ENCODE data around the gene VAV1. TPM values are rescaled to one million over a fixed set of nuclear protein-coding genes. Genes with fewer than 3 reads are reported as not detected.
A peak's percentile ranks its signal among the peaks of the same experiment; 100 is the strongest.

Gene VAV1
- polyA plus RNA-seq, 2 of the 4 experiments (the other 2 are of a cell fraction), result 5.6 to 7.5 TPM

DNA sequence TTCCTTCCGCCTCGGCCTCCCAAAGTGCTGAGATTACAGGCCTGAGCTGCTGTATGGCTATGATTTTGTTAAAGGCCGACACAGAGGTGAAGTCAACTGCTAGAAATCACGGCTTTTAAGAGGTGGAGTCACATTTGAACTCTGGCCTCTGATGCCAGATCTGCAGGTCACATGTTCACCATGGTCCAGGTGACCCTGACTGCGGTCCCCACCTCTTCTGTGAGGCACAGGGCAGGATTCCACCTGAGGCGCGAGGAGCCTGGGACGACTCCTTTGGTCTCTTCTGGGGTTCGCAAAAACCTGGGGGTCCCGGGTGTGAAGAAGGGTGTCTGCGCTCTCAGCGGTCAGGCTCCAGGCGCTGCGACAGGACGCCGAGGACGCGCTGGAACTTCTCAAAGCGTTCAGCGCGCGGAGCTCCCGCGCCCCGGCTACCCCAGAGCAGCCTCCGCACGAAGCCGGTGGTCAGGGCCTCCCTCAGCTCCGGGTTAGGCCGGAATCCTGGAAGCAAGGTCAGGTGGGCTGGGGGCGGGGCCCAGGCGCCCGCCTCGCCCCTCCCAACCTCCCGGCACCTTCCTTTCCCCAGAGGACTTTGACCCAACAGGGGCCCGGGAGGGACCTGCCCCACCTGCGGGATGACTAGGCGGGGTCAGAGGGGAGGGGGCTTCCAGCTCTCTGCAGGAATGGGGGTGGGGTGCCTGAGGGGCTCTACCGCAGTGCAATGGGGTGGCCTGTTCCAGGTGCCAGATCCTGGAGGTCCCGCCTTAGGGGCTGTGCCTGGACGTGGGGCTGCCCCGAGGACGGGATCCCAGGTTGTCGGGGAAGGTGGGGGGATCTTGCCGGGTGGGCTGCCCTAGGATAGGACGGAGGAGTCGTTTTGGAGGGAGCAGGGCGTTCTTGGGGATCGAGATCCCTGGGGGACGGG lies 20.0 kb upstream of the VAV1 start:
- ChIA-PET CTCF (interaction anchor here (0.5 kb wide), 1 partner anchor 10 kb away, joined by 3 read pairs; no protein-coding TSS in a partner anchor), POLR2A (interaction anchor here (0.7 kb wide), 1 partner anchor 14 kb away, joined by 3 read pairs; no protein-coding TSS in a partner anchor)
- H3K27ac ChIP-seq, result no peak overlapping the region

GRCh38 chr19:6753178-6754031 lies 19.1 kb upstream of the VAV1 start:
- FAIRE-seq (no peak), DNase-seq (ENCODE audit: low read depth in 1 of 2, low spot score in 1 of 2) (peak; percentile 58 to 81), ATAC-seq (peak; percentile 85 to 90)
- Histone ChIP-seq H3K4me3 (no peak overlapping the region), H3K4me2 (no peak overlapping the region), H3K4me1 (peaks cover 8% of the 10 kb centered on the region; the same call in 2 of the 3 replicates), H3K9me3 (no peaks in the 10 kb centered on the region), H3K27ac (no peak overlapping the region)
- TF ChIP-seq JUNB (IDR thresholded peaks at IDR 0.05) (no peak), MAFK (IDR thresholded peaks at IDR 0.05; ENCODE audit: partially characterized antibody) (no peak), ZFP36 (IDR thresholded peaks at IDR 0.05; ENCODE audit: borderline replicate concordance, partially characterized antibody) (no peak), BHLHE40 (IDR thresholded peaks at IDR 0.05; ENCODE audit: low read depth, low read length) (peak; percentile 41), NR3C1 (IDR thresholded peaks at IDR 0.05) (no peak), MYC (IDR thresholded peaks at IDR 0.05; ENCODE audit: borderline replicate concordance, low read length) (no peak), EP300 (IDR thresholded peaks at IDR 0.05) (no peak), FOSL2 (IDR thresholded peaks at IDR 0.05) (no peak), FOSL2 (CRISPR knock-in tag; IDR thresholded peaks at IDR 0.05) (no peak)
- whole genome bisulfite sequencing (ENCODE audit: missing lambda C conversion rate), result 89% methylated on average over 37 of the region's 50 CpGs
- ChIA-PET CTCF (interaction anchor here (0.5 kb wide), 1 partner anchor 9 kb away, joined by 3 read pairs; no protein-coding TSS in a partner anchor), POLR2A (no interaction called here)

More for the DNA sequence above, 20.0 kb upstream of the VAV1 start:
- peaks cover 12% of the 10 kb centered on the region; the same call in 2 of the 3 replicates for H3K4me1 ChIP-seq
- no peak overlapping the region for H3K4me3 ChIP-seq
- no peak for TF ChIP-seq RAD21 (conservative IDR thresholded peaks at IDR 0.05 in 1 of 2, IDR thresholded peaks at IDR 0.05 in 1 of 2)
- TF ChIP-seq, protein P1, sequence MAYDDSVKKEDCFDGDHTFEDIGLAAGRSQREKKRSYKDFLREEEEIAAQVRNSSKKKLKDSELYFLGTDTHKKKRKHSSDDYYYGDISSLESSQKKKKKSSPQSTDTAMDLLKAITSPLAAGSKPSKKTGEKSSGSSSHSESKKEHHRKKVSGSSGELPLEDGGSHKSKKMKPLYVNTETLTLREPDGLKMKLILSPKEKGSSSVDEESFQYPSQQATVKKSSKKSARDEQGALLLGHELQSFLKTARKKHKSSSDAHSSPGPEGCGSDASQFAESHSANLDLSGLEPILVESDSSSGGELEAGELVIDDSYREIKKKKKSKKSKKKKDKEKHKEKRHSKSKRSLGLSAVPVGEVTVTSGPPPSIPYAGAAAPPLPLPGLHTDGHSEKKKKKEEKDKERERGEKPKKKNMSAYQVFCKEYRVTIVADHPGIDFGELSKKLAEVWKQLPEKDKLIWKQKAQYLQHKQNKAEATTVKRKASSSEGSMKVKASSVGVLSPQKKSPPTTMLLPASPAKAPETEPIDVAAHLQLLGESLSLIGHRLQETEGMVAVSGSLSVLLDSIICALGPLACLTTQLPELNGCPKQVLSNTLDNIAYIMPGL (CRISPR knock-in tag; IDR thresholded peaks at IDR 0.05; ENCODE audit: borderline replicate concordance), result no peak
- TF ChIP-seq SMC3 (IDR thresholded peaks at IDR 0.05), result no peak
- TF ChIP-seq MYC (IDR thresholded peaks at IDR 0.05; ENCODE audit: borderline replicate concordance, low read length), result no peak
- TF ChIP-seq CHD2 (IDR thresholded peaks at IDR 0.05; ENCODE audit: low read length, partially characterized antibody), result no peak
- TF ChIP-seq EHMT2 (IDR thresholded peaks at IDR 0.05; ENCODE audit: low read depth), result no peak
- WGBS (ENCODE audit: missing lambda C conversion rate), result 86% methylated on average over 40 of the region's 50 CpGs
- ATAC-seq (peak in 1 of 2 experiments; percentile 32; a peak in 3 of 6 replicates), DNase-seq (ENCODE audit: low read depth in 1 of 2, low spot score in 1 of 2) (no peak), FAIRE-seq (no peak)
- H3K4me2 ChIP-seq, result no peak overlapping the region
- no peaks in the 10 kb centered on the region for H3K9me3 ChIP-seq

DNA sequence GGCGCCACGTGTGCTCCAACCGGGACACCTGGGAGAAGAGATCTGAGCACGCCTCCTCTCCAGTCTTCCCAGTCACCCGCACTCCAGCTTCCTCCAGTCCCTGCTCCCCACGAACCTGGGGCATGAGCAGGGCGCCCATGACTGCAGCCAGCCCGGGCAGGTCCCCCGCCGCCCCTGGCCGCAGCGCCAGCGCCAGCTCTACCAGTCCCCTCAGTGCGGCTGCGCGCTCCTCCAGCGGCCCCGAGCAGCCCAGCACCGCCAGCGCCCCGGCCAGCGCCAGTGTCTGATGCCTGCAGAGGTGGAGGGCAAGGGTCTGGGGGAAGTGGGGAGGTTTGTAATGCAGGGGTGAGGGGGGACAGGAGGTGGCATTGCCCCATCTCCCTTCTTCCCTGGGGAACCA lies 18.4 kb upstream of the VAV1 start:
- DNase-seq (ENCODE audit: low read depth in 1 of 2, low spot score in 1 of 2) (no peak), FAIRE-seq (no peak), ATAC-seq (peak; percentile 11 to 27; a peak in 2 of 6 replicates)
- H3K4me3 ChIP-seq, result no peak overlapping the region
- H3K9me3 ChIP-seq, result no peaks in the 10 kb centered on the region
- no peak overlapping the region for H3K27ac ChIP-seq
- no peak overlapping the region for H3K4me2 ChIP-seq
- POLR2A ChIA-PET, result interaction anchor here (0.6 kb wide), 1 partner anchor 11 kb away, joined by 3 read pairs; no protein-coding TSS in a partner anchor
- WGBS (ENCODE audit: missing lambda C conversion rate), result 100% methylated on average over 5 of the region's 22 CpGs
- H3K4me1 ChIP-seq, result 0 out of 3 replicates have a peak, but pooled peaks cover 5% of the 10 kb centered on the region
- CTCF ChIA-PET, result interaction anchor here (0.8 kb wide), 1 partner anchor 16 kb away, joined by 3 read pairs; no protein-coding TSS in a partner anchor
- TF ChIP-seq RCOR1 (IDR thresholded peaks at IDR 0.05; ENCODE audit: low read depth, low read length) (no peak), HDAC2 (IDR thresholded peaks at IDR 0.05) (no peak), ZC3H11A (IDR thresholded peaks at IDR 0.05) (no peak), KDM1A (IDR thresholded peaks at IDR 0.05; ENCODE audit: low read depth) (no peak), PBX3 (IDR thresholded peaks at IDR 0.05) (no peak), CEBPB (IDR thresholded peaks at IDR 0.05) (no peak), ZFP36 (IDR thresholded peaks at IDR 0.05; ENCODE audit: borderline replicate concordance, partially characterized antibody) (no peak), CHD2 (IDR thresholded peaks at IDR 0.05; ENCODE audit: low read length, partially characterized antibody) (no peak), CBX2 (IDR thresholded peaks at IDR 0.05; ENCODE audit: borderline replicate concordance, low read depth) (no peak), SMC3 (IDR thresholded peaks at IDR 0.05) (no peak), ZSCAN20 (CRISPR knock-in tag; IDR thresholded peaks at IDR 0.05) (no peak), RAD21 (conservative IDR thresholded peaks at IDR 0.05 in 1 of 2, IDR thresholded peaks at IDR 0.05 in 1 of 2) (no peak)
- TF ChIP-seq, protein P2, sequence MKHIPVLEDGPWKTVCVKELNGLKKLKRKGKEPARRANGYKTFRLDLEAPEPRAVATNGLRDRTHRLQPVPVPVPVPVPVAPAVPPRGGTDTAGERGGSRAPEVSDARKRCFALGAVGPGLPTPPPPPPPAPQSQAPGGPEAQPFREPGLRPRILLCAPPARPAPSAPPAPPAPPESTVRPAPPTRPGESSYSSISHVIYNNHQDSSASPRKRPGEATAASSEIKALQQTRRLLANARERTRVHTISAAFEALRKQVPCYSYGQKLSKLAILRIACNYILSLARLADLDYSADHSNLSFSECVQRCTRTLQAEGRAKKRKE (CRISPR knock-in tag; IDR thresholded peaks at IDR 0.05; ENCODE audit: low read depth), result no peak

Measured in A549 (cell line).